H1 (cell line): ENCODE measurements around the gene TELO2. TPM values are rescaled to one million over a fixed set of nuclear protein-coding genes. Genes with fewer than 3 reads are reported as not detected.

Source experiments
- CTCF ChIA-PET: fragments of 300-600 bp; sonication (Branson Sonifier 250); formaldehyde crosslinking; loops from one replicate; lab custom pipeline; 2021; ENCODE audit not compliant: partially characterized antibody; lab: Charles Lee
- POLR2A ChIA-PET: fragments of 300-600 bp; sonication (Branson Sonifier 250); formaldehyde crosslinking; loops from one replicate; lab custom pipeline; 2021; ENCODE audit warnings: inconsistent platforms; ENCODE audit not compliant: partially characterized antibody; lab: Charles Lee
- DNase-seq, 2 experiments: peaks; one replicate each; pipeline versions ENCODE4 v3.0.0 to v3.0.0-alpha.2; 2010 to 2022; ENCODE audit warnings: low spot score in 2 of 2, low read depth in 1 of 2, mixed read lengths in 1 of 2
- FAIRE-seq: peaks from 2 replicates; lab custom pipeline; 2011; peaks lifted over from hg19 to GRCh38; lab: Jason Lieb, UNC
- H2AFZ ChIP-seq: 2 replicates; pipeline ENCODE4 v1.8.1; 2012; ENCODE audit warnings: low read length, inconsistent platforms
- H2AK5ac ChIP-seq: 2 replicates; pipeline ENCODE4 v1.6.1; 2013; ENCODE audit warnings: low read depth, low read length
- H2BK120ac ChIP-seq: replicated peaks from 2 replicates; pipeline ENCODE3; 2013; ENCODE audit warnings: low read depth, low read length, inconsistent platforms
- H2BK12ac ChIP-seq: 2 replicates; pipeline ENCODE4 v1.6.1; 2013; ENCODE audit warnings: low read depth, low read length
- H2BK15ac ChIP-seq: 2 replicates; pipeline ENCODE4 v1.6.1; 2013; ENCODE audit warnings: low read length
- H2BK20ac ChIP-seq: 2 replicates; pipeline ENCODE4 v1.6.1; 2013; ENCODE audit warnings: low read length
- H2BK5ac ChIP-seq: 2 replicates; pipeline ENCODE4 v1.6.1; 2013; ENCODE audit warnings: low read depth, low read length
- H3K14ac ChIP-seq: 2 replicates; pipeline ENCODE4 v1.6.1; 2013; ENCODE audit warnings: inconsistent platforms; ENCODE audit not compliant: insufficient read length
- H3K18ac ChIP-seq: 2 replicates; pipeline ENCODE4 v1.6.1; 2013; ENCODE audit warnings: low read length; ENCODE audit errors: extremely low read depth
- H3K23ac ChIP-seq: 2 replicates; pipeline ENCODE4 v1.6.1; 2013; ENCODE audit warnings: inconsistent platforms; ENCODE audit not compliant: insufficient read length
- H3K23me2 ChIP-seq: 2 replicates; pipeline ENCODE4 v1.6.1; 2013; ENCODE audit warnings: low read depth, low read length
- H3K27ac ChIP-seq: 2 replicates; pipeline ENCODE4 v1.6.1; 2011; ENCODE audit warnings: low read depth, low read length, inconsistent platforms
- H3K27me3 ChIP-seq, 4 experiments: replicated peaks in 1 of 4; 1 replicate in 1 of 4; 2 replicates in 3 of 4; pipeline versions ENCODE4 v1.6.1 to v1.8.1; 2011 to 2013; ENCODE audit warnings: low read length in 3 of 4, mild to moderate bottlenecking in 3 of 4, inconsistent platforms in 2 of 4, mixed read lengths in 2 of 4, moderate library complexity in 1 of 4; ENCODE audit not compliant: control insufficient read depth in 3 of 4, insufficient read depth in 3 of 4; ENCODE audit errors: extremely low read depth in 1 of 4
- H3K36me3 ChIP-seq, 4 experiments: 2 replicates each; pipeline versions ENCODE4 v1.6.1 to v1.8.1; 2011 to 2013; ENCODE audit warnings: mild to moderate bottlenecking in 4 of 4, low read length in 3 of 4, moderate library complexity in 2 of 4, control low read depth in 1 of 4, inconsistent platforms in 1 of 4; ENCODE audit not compliant: insufficient read depth in 4 of 4, control insufficient read depth in 2 of 4
- H3K4ac ChIP-seq: replicated peaks from 2 replicates; pipeline ENCODE3; 2013; ENCODE audit warnings: low read length, low read depth, mixed read lengths, inconsistent platforms; ENCODE audit not compliant: insufficient read length
- H3K4me1 ChIP-seq, 4 experiments: replicated peaks in 1 of 4; 1 replicate in 1 of 4; 2 replicates in 3 of 4; pipeline versions ENCODE4 v1.6.1 to v1.8.1; 2011 to 2013; ENCODE audit warnings: low read length in 3 of 4, inconsistent platforms in 2 of 4, mixed read lengths in 1 of 4; ENCODE audit not compliant: insufficient read depth in 4 of 4, control insufficient read depth in 3 of 4
- H3K4me2 ChIP-seq, 2 experiments: 2 replicates each; pipeline versions ENCODE4 v1.6.1 to v1.8.1; 2011 to 2013; ENCODE audit warnings: low read depth in 2 of 2, low read length in 2 of 2, control low read depth in 1 of 2, inconsistent platforms in 1 of 2, mild to moderate bottlenecking in 1 of 2; ENCODE audit not compliant: insufficient read depth in 1 of 2
- H3K4me3 ChIP-seq, 4 experiments: fragments of 200-600, 300-600 bp in 1 of 4; sonication (generic), shearing (Covaris generic), sonication (Bioruptor Twin) in 1 of 4; 2 replicates each; pipeline versions ENCODE4 v1.5.1 to v1.8.1; 2011 to 2016; ENCODE audit warnings: low read length in 4 of 4, low read depth in 3 of 4, control low read depth in 2 of 4, inconsistent platforms in 2 of 4, mild to moderate bottlenecking in 2 of 4, mixed read lengths in 1 of 4, moderate library complexity in 1 of 4; ENCODE audit not compliant: insufficient read depth in 2 of 4; ENCODE audit errors: extremely low read depth in 1 of 4
- H3K56ac ChIP-seq: replicated peaks from 2 replicates; pipeline ENCODE3; 2013; ENCODE audit warnings: low read depth, mild to moderate bottlenecking, mixed read lengths, low read length, inconsistent platforms; ENCODE audit not compliant: insufficient read length
- H3K79me1 ChIP-seq: 2 replicates; pipeline ENCODE4 v1.6.1; 2013; ENCODE audit warnings: low read depth, low read length, control low read depth
- H3K79me2 ChIP-seq, 2 experiments: 2 replicates each; pipeline versions ENCODE4 v1.6.1 to v1.8.1; 2012 to 2013; ENCODE audit warnings: low read length in 2 of 2, mild to moderate bottlenecking in 2 of 2, inconsistent platforms in 1 of 2; ENCODE audit not compliant: insufficient read depth in 2 of 2, control insufficient read depth in 1 of 2
- H3K9ac ChIP-seq, 4 experiments: replicated peaks in 1 of 4; 1 replicate in 1 of 4; 2 replicates in 3 of 4; pipeline versions ENCODE4 v1.6.1 to v1.8.1; 2011 to 2013; ENCODE audit warnings: low read depth in 3 of 4, low read length in 3 of 4, control low read depth in 2 of 4, mild to moderate bottlenecking in 2 of 4, moderate library complexity in 2 of 4, inconsistent platforms in 1 of 4; ENCODE audit errors: extremely low read depth in 1 of 4
- H3K9me3 ChIP-seq, 2 experiments: 2 replicates each; pipeline versions ENCODE4 v1.6.1 to v1.8.1; 2012 to 2013; ENCODE audit warnings: mild to moderate bottlenecking in 2 of 2, moderate library complexity in 2 of 2, control low read depth in 1 of 2, inconsistent platforms in 1 of 2, low read depth in 1 of 2, low read length in 1 of 2, mixed read lengths in 1 of 2; ENCODE audit not compliant: insufficient read depth in 2 of 2
- H4K20me1 ChIP-seq, 2 experiments: replicated peaks in 1 of 2; 2 replicates each; pipeline versions ENCODE3 to v1.8.1; 2011 to 2013; ENCODE audit warnings: inconsistent platforms in 2 of 2, low read length in 2 of 2, mild to moderate bottlenecking in 1 of 2; ENCODE audit not compliant: insufficient read depth in 2 of 2, control insufficient read depth in 1 of 2
- H4K5ac ChIP-seq: 2 replicates; pipeline ENCODE4 v1.6.1; 2013; ENCODE audit warnings: low read length, low read depth, mixed read lengths, inconsistent platforms; ENCODE audit not compliant: insufficient read length
- H4K8ac ChIP-seq: 2 replicates; pipeline ENCODE4 v1.8.0; 2013; ENCODE audit warnings: mild to moderate bottlenecking, moderate library complexity, low read length, inconsistent platforms; ENCODE audit not compliant: insufficient read depth; ENCODE audit errors: extremely low read depth
- H4K91ac ChIP-seq: replicated peaks from 2 replicates; pipeline ENCODE3; 2013; ENCODE audit warnings: low read length, mixed read lengths, inconsistent platforms; ENCODE audit not compliant: insufficient read length
- BCL11A ChIP-seq, 2 experiments: IDR thresholded peaks; one replicate each; pipeline ENCODE4 v1.6.1; 2011; ENCODE audit warnings: low read depth in 2 of 2, low read length in 2 of 2, mild to moderate bottlenecking in 2 of 2
- CEBPB ChIP-seq: IDR thresholded peaks from 2 replicates; pipeline ENCODE4 v1.6.1; 2012; ENCODE audit warnings: low read depth, low read length
- CTBP2 ChIP-seq: IDR thresholded peaks from 2 replicates; pipeline ENCODE4 v1.7.0; 2011; ENCODE audit warnings: borderline replicate concordance, mild to moderate bottlenecking, moderate library complexity, mixed read lengths, low read length; ENCODE audit not compliant: insufficient read depth, insufficient read length
- JUN ChIP-seq: IDR thresholded peaks from 2 replicates; pipeline ENCODE4 v1.6.1; 2011; ENCODE audit warnings: low read depth, mild to moderate bottlenecking, improper control_type of control experiment, low read length
- KDM1A ChIP-seq: fragments of 200-600, 300-600 bp; sonication (generic); IDR thresholded peaks from 2 replicates; pipeline ENCODE4 v1.7.1; 2016; ENCODE audit warnings: mild to moderate bottlenecking, low read length, borderline replicate concordance
- PHF8 ChIP-seq: fragments of 200-600 bp; sonication (generic); conservative IDR thresholded peaks from 2 replicates; pipeline ENCODE4 v1.7.1; 2012; ENCODE audit warnings: low read depth, mild to moderate bottlenecking, inconsistent platforms, low read length, moderate library complexity
- RNF2 ChIP-seq: fragments of 200-900, 300-1000 bp; sonication (generic); IDR thresholded peaks from 2 replicates; pipeline ENCODE4 v1.7.1; 2016; ENCODE audit warnings: borderline replicate concordance, low read depth, mild to moderate bottlenecking, antibody characterized with exemption, low read length; ENCODE audit not compliant: poor library complexity, severe bottlenecking; ENCODE audit errors: missing control alignments
- TBP ChIP-seq: IDR thresholded peaks from 2 replicates; pipeline ENCODE4 v1.6.1; 2011; ENCODE audit warnings: low read depth, low read length, improper control_type of control experiment
- WGBS, 2 experiments: shearing (Covaris generic) in 1 of 2; methylation state at CpG; one replicate each; pipeline versions ENCODE4 v1.1.6 to v1.1.7; 2013 to 2015; ENCODE audit warnings: low lambda C conversion rate in 2 of 2, mixed read lengths in 2 of 2, inconsistent platforms in 1 of 2, low coverage in 1 of 2, missing lambda C conversion rate in 1 of 2; ENCODE audit not compliant: insufficient replicate concordance in 2 of 2, insufficient coverage in 1 of 2, insufficient read length in 1 of 2; ENCODE audit errors: extremely low coverage in 1 of 2, missing lambda C conversion rate in 1 of 2; 5-methylcytosine and 5-hydroxymethylcytosine counted together
- polyA plus RNA-seq, 7 experiments: library from polyadenylated mRNA; depleted of rRNA in 3 of 7; stranded (reverse) in 5 of 7; unstranded in 2 of 7; fragments of >200 nt in 5 of 7; fragments of 200-250 nt in 2 of 7; gene quantifications; 1 replicate in 5 of 7; 2 replicates in 1 of 7; 4 replicates in 1 of 7; pipeline versions ENCODE4 v1.2.1 to v1.2.3, GENCODE V29; 2011 to 2013; ENCODE audit warnings: missing spikeins in 2 of 7, mixed read lengths in 2 of 7
- total RNA-seq: library from RNA; stranded (reverse); fragmentation: NEBNext Ultra II Directional; extraction: Animal tissue kit (Norgen Biotek cat#: 25700); gene quantifications from 2 replicates; pipeline ENCODE4 v1.2.1, GENCODE V29; 2021
- TF ChIP-seq, protein P1 (sequence below): IDR thresholded peaks from 2 replicates; pipeline ENCODE4 v1.6.1; 2011; ENCODE audit warnings: low read length, improper control_type of control experiment

The TELO2 gene
- total and polyA plus RNA-seq, 2 of the 8 experiments (the other 6 are each of a cell fraction or from before 2014, with no cell fraction given), result 39.3 to 64.8 TPM

- no peak overlapping the region for H3K9ac ChIP-seq
- no peak overlapping the region for H4K8ac ChIP-seq
- no peaks in the 10 kb centered on the region for H3K23me2 ChIP-seq
- no peak overlapping the region for H4K91ac ChIP-seq
- H3K4me3 ChIP-seq, result no peak overlapping the region
- no peaks in the 10 kb centered on the region for H3K79me1 ChIP-seq
- H2BK20ac ChIP-seq, result no peak overlapping the region
- no peak overlapping the region for H2BK5ac ChIP-seq
- H3K23ac ChIP-seq, result no peak overlapping the region
- no peak for FAIRE-seq
- H2AFZ ChIP-seq, result no peak overlapping the region
- CTCF ChIA-PET, result interaction anchor here (0.5 to 1.2 kb wide), 5 partner anchors 9 to 105 kb away, joined by 3 to 5 read pairs (median 3); no protein-coding TSS in a partner anchor
- H3K27ac ChIP-seq, result no peak overlapping the region
- H4K20me1 ChIP-seq, result no peaks in the 10 kb centered on the region
- WGBS, 2 experiments, result 93% methylated on average over 30 of the region's 33 CpGs; no CpG with 5 or more reads in 1 of the 2 experiments
- POLR2A ChIA-PET, result interaction anchor here (0.6 to 2.0 kb wide), 5 partner anchors 9 to 296 kb away, joined by 3 to 8 read pairs (median 3); partner anchors contain the start of genes NUBP2, SPSB3 and UQCC4
- no peaks in the 10 kb centered on the region; a peak in 1 of 4 replicates for H3K9me3 ChIP-seq
- no peak overlapping the region for H2AK5ac ChIP-seq
- H2BK120ac ChIP-seq, result no peak overlapping the region
- H3K4me1 ChIP-seq, result no peaks in the 10 kb centered on the region
- H2BK15ac ChIP-seq, result no peak overlapping the region
- no peaks in the 10 kb centered on the region for H3K79me2 ChIP-seq
- no peak overlapping the region for H3K18ac ChIP-seq
- no peak overlapping the region for H2BK12ac ChIP-seq
- no peak overlapping the region for H3K56ac ChIP-seq
- H4K5ac ChIP-seq, result no peak overlapping the region
- no peak overlapping the region for H3K4me2 ChIP-seq
- H3K36me3 ChIP-seq, result no peaks in the 10 kb centered on the region
- peaks cover 0 to 8% (median 0%) of the 10 kb centered on the region in 4 experiments; a peak in 1 of 7 replicates for H3K27me3 ChIP-seq
- H3K14ac ChIP-seq, result no peak overlapping the region
- peak in 1 of 2 experiments; percentile 42 for DNase-seq
- H3K4ac ChIP-seq, result no peak overlapping the region
- TF ChIP-seq CEBPB (no peak), RNF2 (no peak), KDM1A (no peak), TBP (no peak), JUN (no peak), PHF8 (no peak), CTBP2 (no peak), BCL11A (IDR thresholded peaks at IDR 0.05; ENCODE audit: low read depth in 2 of 2, low read length in 2 of 2) (no peak)
- TF ChIP-seq, protein P1, sequence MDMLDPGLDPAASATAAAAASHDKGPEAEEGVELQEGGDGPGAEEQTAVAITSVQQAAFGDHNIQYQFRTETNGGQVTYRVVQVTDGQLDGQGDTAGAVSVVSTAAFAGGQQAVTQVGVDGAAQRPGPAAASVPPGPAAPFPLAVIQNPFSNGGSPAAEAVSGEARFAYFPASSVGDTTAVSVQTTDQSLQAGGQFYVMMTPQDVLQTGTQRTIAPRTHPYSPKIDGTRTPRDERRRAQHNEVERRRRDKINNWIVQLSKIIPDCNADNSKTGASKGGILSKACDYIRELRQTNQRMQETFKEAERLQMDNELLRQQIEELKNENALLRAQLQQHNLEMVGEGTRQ, result no peak
Observed at GRCh38 chr16:1486551-1487390, 6.4 kb upstream of the TELO2 start.
